A549 (cell line): ENCODE data around the gene TTYH3. TPM values are rescaled to one million over a fixed set of nuclear protein-coding genes. Genes with fewer than 3 reads are reported as not detected.

Experiments
- ATAC-seq, 2 experiments: fragments of 200-7000 bp in 1 of 2; fragments of >200 bp in 1 of 2; cut with Nextera tagmentation in 1 of 2; cut with Tn5 transposase in 1 of 2; 3 replicates each; pipeline versions ENCODE4 v1.8.0 to v1.9.1; 2018 to 2020; ENCODE audit warnings: mild to moderate bottlenecking in 1 of 2, moderate library complexity in 1 of 2
- CTCF ChIA-PET: fragments of 300-600 bp; sonication (Branson Sonifier 250); formaldehyde crosslinking; extraction: SDS; loops from one replicate; lab custom pipeline; 2021; ENCODE audit warnings: antibody characterized with exemption, inconsistent platforms; lab: Yijun Ruan, JAX
- POLR2A ChIA-PET: fragments of 350-600 bp; formaldehyde crosslinking; extraction: SDS; loops from one replicate; lab custom pipeline; 2021; ENCODE audit warnings: antibody characterized with exemption, inconsistent platforms; lab: Yijun Ruan, JAX
- DNase-seq, 2 experiments: peaks; one replicate each; pipeline versions ENCODE4 v3.0.0 to v3.0.0-alpha.2; 2011 to 2016; ENCODE audit warnings: low read depth in 1 of 2, low spot score in 1 of 2
- FAIRE-seq: peaks from 2 replicates; lab custom pipeline; 2011; peaks lifted over from hg19 to GRCh38; lab: Jason Lieb, UNC
- H3K27ac ChIP-seq, 2 experiments: fragments of >200 bp; sonication (Bioruptor Twin); formaldehyde crosslinking; 3 replicates each; pipeline ENCODE4 v1.5.1; 2016 to 2017
- H3K4me1 ChIP-seq: fragments of >200 bp; sonication (Bioruptor Twin); formaldehyde crosslinking; 3 replicates; pipeline ENCODE4 v1.6.1; 2016
- H3K4me2 ChIP-seq: fragments of >200 bp; sonication (Bioruptor Twin); formaldehyde crosslinking; 3 replicates; pipeline ENCODE4 v1.6.1; 2016
- H3K4me3 ChIP-seq: fragments of >200 bp; sonication (Bioruptor Twin); formaldehyde crosslinking; 3 replicates; pipeline ENCODE4 v1.5.1; 2016
- H3K9me3 ChIP-seq: fragments of >200 bp; sonication (Bioruptor Twin); formaldehyde crosslinking; 3 replicates; pipeline ENCODE4 v1.6.1; 2016
- CBX8 ChIP-seq: fragments of 200-600 bp; sonication (generic); IDR thresholded peaks from 2 replicates; pipeline ENCODE4 v1.6.1; 2016
- CHD2 ChIP-seq: fragments of 150-350 bp; IDR thresholded peaks from 2 replicates; pipeline ENCODE4 v1.6.1; 2014; ENCODE audit warnings: low read length; ENCODE audit not compliant: partially characterized antibody
- CTCF ChIP-seq: fragments of >200 bp; sonication (Bioruptor Twin); formaldehyde crosslinking; IDR thresholded peaks from 3 replicates; pipeline ENCODE4 v1.5.1; 2016
- EHMT2 ChIP-seq: fragments of 200-600 bp; sonication (generic); IDR thresholded peaks from 2 replicates; pipeline ENCODE4 v1.6.1; 2016; ENCODE audit warnings: antibody characterized with exemption, low read depth, mild to moderate bottlenecking, moderate library complexity
- ESRRA ChIP-seq: fragments of 150-350 bp; IDR thresholded peaks from 2 replicates; pipeline ENCODE4 v1.6.1; 2014; ENCODE audit warnings: mild to moderate bottlenecking, low read length, borderline replicate concordance
- FOSL2 ChIP-seq, 2 experiments: fragments of 450-650 bp in 1 of 2; fragments of >200 bp in 1 of 2; sonication (Bioruptor Twin) in 1 of 2; formaldehyde crosslinking; IDR thresholded peaks; 2 replicates each; pipeline versions ENCODE4 v1.5.0 to v1.6.1; 2016 to 2020; ENCODE audit warnings: mild to moderate bottlenecking in 1 of 2, moderate library complexity in 1 of 2
- FOXS1 ChIP-seq: fragments of 250-450 bp; sonication (Bioruptor Pico); IDR thresholded peaks from 2 replicates; pipeline ENCODE4 v1.5.0; 2020; ENCODE audit warnings: mild to moderate bottlenecking, moderate library complexity
- HDAC2 ChIP-seq: fragments of 200-600 bp; sonication (generic); IDR thresholded peaks from 2 replicates; pipeline ENCODE4 v1.6.1; 2016
- HEYL ChIP-seq: fragments of 250-450 bp; sonication (Bioruptor Pico); IDR thresholded peaks from 2 replicates; pipeline ENCODE4 v1.8.0; 2021; ENCODE audit warnings: mild to moderate bottlenecking, moderate library complexity
- HOXB5 ChIP-seq: fragments of 250-450 bp; sonication (Bioruptor Pico); IDR thresholded peaks from 2 replicates; pipeline ENCODE4 v1.5.0; 2020; ENCODE audit warnings: mild to moderate bottlenecking, moderate library complexity
- JUN ChIP-seq, 2 experiments: fragments of >200 bp; sonication (Bioruptor Twin); formaldehyde crosslinking; IDR thresholded peaks; 2 replicates in 1 of 2; 3 replicates in 1 of 2; pipeline ENCODE4 v1.6.1; 2016 to 2017
- KDM5A ChIP-seq: fragments of 200-600 bp; sonication (generic); IDR thresholded peaks from 2 replicates; pipeline ENCODE4 v1.6.1; 2016; ENCODE audit warnings: antibody characterized with exemption, mild to moderate bottlenecking
- MAX ChIP-seq: IDR thresholded peaks from 2 replicates; pipeline ENCODE4 v1.6.1; 2012
- MYC ChIP-seq: IDR thresholded peaks from 2 replicates; pipeline ENCODE4 v1.6.1; 2012; ENCODE audit warnings: mild to moderate bottlenecking, inconsistent platforms, low read length, improper control_type of control experiment, borderline replicate concordance
- NFE2L2 ChIP-seq: fragments of 150-350 bp; conservative IDR thresholded peaks from 2 replicates; pipeline ENCODE4 v1.6.1; 2014; ENCODE audit warnings: low read length
- NPAS2 ChIP-seq: fragments of 250-450 bp; sonication (Bioruptor Pico); IDR thresholded peaks from 2 replicates; pipeline ENCODE4 v1.8.0; 2022; ENCODE audit warnings: mild to moderate bottlenecking, moderate library complexity, borderline replicate concordance
- POLR2A ChIP-seq: IDR thresholded peaks from 2 replicates; pipeline ENCODE4 v1.6.1; 2012; ENCODE audit warnings: mild to moderate bottlenecking, low read length
- POLR2AphosphoS2 ChIP-seq: conservative IDR thresholded peaks from 2 replicates; pipeline ENCODE4 v1.6.1; 2012; ENCODE audit warnings: low read length, improper control_type of control experiment, inconsistent platforms
- RARB ChIP-seq: fragments of 250-450 bp; sonication (Bioruptor Pico); IDR thresholded peaks from 2 replicates; pipeline ENCODE4 v1.8.0; 2021; ENCODE audit warnings: mild to moderate bottlenecking, moderate library complexity
- RNF2 ChIP-seq: fragments of 200-600 bp; sonication (generic); IDR thresholded peaks from 2 replicates; pipeline ENCODE4 v1.6.1; 2016; ENCODE audit warnings: low read depth, mild to moderate bottlenecking, antibody characterized with exemption, moderate library complexity, borderline replicate concordance
- TFCP2L1 ChIP-seq: fragments of 250-450 bp; sonication (Bioruptor Pico); IDR thresholded peaks from 2 replicates; pipeline ENCODE4 v1.5.0; 2021; ENCODE audit warnings: mild to moderate bottlenecking
- TP53 ChIP-seq: fragments of 250-450 bp; sonication (Bioruptor Pico); IDR thresholded peaks from 2 replicates; pipeline ENCODE4 v1.5.0; 2021; ENCODE audit warnings: mild to moderate bottlenecking, moderate library complexity
- USF2 ChIP-seq: fragments of 450-650 bp; IDR thresholded peaks from 2 replicates; pipeline ENCODE4 v1.6.1; 2014; ENCODE audit warnings: antibody characterized with exemption
- WGBS: methylation state at CpG from one replicate; pipeline ENCODE4 v1.1.6; 2017; ENCODE audit errors: missing lambda C conversion rate; 5-methylcytosine and 5-hydroxymethylcytosine counted together
- polyA plus RNA-seq, 4 experiments: library from polyadenylated mRNA; depleted of rRNA in 3 of 4; stranded (reverse); fragments of >200 nt; fragmentation: RNase III in 1 of 4; extraction: RNeasy Plus Mini Kit Qiagen cat#74134 plus additional on column Dnase treatment in 1 of 4; gene quantifications; 2 replicates in 3 of 4; 3 replicates in 1 of 4; pipeline ENCODE4 v1.2.3, GENCODE V29; 2011 to 2017
- TF ChIP-seq, protein P1 (sequence below): fragments of 150-350 bp; IDR thresholded peaks from 2 replicates; pipeline ENCODE4 v1.6.1; 2014; ENCODE audit warnings: low read depth, mild to moderate bottlenecking, low read length
- TF ChIP-seq, protein P2 (sequence below): fragments of 250-450 bp; sonication (Bioruptor Pico); IDR thresholded peaks from 2 replicates; pipeline ENCODE4 v1.5.0; 2020; ENCODE audit warnings: low read depth, mild to moderate bottlenecking, moderate library complexity
- TF ChIP-seq, protein P3 (sequence below): fragments of >200 bp; sonication (Bioruptor Twin); formaldehyde crosslinking; IDR thresholded peaks from 3 replicates; pipeline ENCODE4 v1.6.1; 2016
- TF ChIP-seq, protein P4 (sequence below): fragments of 250-450 bp; sonication (Bioruptor Pico); IDR thresholded peaks from 2 replicates; pipeline ENCODE4 v1.5.0; 2021; ENCODE audit warnings: mild to moderate bottlenecking, moderate library complexity, borderline replicate concordance

The TTYH3 gene
- polyA plus RNA-seq, 2 of the 4 experiments (the other 2 are of a cell fraction): 11.3 to 43.6 TPM

GRCh38 chr7:2587134-2587533, 44.7 kb upstream of the TTYH3 start:
- Histone ChIP-seq H3K9me3 (no peaks in the 10 kb centered on the region), H3K4me2 (no peak overlapping the region), H3K4me1 (no peaks in the 10 kb centered on the region), H3K4me3 (no peak overlapping the region), H3K27ac (no peak overlapping the region)
- FAIRE-seq (no peak), DNase-seq (no peak), ATAC-seq (no peak)
- POLR2A ChIA-PET: no interaction called here
- TF ChIP-seq HDAC2 (no peak), USF2 (no peak), HOXB5 (CRISPR knock-in tag) (no peak), ESRRA (no peak), RNF2 (no peak), MAX (no peak), POLR2A (no peak), RARB (CRISPR knock-in tag) (no peak), EHMT2 (no peak), TFCP2L1 (CRISPR knock-in tag) (no peak), CBX8 (no peak), CHD2 (no peak), HEYL (CRISPR knock-in tag) (no peak), NPAS2 (CRISPR knock-in tag) (no peak), FOSL2 (IDR thresholded peaks at IDR 0.05) (no peak), FOSL2 (CRISPR knock-in tag; IDR thresholded peaks at IDR 0.05) (no peak), JUN (IDR thresholded peaks at IDR 0.05) (no peak)
- TF ChIP-seq, protein P1, sequence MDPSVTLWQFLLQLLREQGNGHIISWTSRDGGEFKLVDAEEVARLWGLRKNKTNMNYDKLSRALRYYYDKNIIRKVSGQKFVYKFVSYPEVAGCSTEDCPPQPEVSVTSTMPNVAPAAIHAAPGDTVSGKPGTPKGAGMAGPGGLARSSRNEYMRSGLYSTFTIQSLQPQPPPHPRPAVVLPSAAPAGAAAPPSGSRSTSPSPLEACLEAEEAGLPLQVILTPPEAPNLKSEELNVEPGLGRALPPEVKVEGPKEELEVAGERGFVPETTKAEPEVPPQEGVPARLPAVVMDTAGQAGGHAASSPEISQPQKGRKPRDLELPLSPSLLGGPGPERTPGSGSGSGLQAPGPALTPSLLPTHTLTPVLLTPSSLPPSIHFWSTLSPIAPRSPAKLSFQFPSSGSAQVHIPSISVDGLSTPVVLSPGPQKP: no peak
- TF ChIP-seq, protein P2, sequence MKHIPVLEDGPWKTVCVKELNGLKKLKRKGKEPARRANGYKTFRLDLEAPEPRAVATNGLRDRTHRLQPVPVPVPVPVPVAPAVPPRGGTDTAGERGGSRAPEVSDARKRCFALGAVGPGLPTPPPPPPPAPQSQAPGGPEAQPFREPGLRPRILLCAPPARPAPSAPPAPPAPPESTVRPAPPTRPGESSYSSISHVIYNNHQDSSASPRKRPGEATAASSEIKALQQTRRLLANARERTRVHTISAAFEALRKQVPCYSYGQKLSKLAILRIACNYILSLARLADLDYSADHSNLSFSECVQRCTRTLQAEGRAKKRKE (CRISPR knock-in tag): no peak
- 92% methylated on average over 9 of the region's 9 CpGs for WGBS
- CTCF ChIA-PET: interaction anchor here (1.4 kb wide), 1 partner anchor 112 kb away, joined by 3 read pairs; no protein-coding TSS in a partner anchor

- Histone ChIP-seq H3K27ac (no peak overlapping the region), H3K9me3 (no peaks in the 10 kb centered on the region), H3K4me3 (no peak overlapping the region), H3K4me1 (no peaks in the 10 kb centered on the region), H3K4me2 (no peak overlapping the region)
- no peak for TF ChIP-seq NFE2L2
- TF ChIP-seq MYC: no peak
- TF ChIP-seq, protein P3, sequence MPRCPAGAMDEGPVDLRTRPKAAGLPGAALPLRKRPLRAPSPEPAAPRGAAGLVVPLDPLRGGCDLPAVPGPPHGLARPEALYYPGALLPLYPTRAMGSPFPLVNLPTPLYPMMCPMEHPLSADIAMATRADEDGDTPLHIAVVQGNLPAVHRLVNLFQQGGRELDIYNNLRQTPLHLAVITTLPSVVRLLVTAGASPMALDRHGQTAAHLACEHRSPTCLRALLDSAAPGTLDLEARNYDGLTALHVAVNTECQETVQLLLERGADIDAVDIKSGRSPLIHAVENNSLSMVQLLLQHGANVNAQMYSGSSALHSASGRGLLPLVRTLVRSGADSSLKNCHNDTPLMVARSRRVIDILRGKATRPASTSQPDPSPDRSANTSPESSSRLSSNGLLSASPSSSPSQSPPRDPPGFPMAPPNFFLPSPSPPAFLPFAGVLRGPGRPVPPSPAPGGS: no peak
- TF ChIP-seq, protein P4, sequence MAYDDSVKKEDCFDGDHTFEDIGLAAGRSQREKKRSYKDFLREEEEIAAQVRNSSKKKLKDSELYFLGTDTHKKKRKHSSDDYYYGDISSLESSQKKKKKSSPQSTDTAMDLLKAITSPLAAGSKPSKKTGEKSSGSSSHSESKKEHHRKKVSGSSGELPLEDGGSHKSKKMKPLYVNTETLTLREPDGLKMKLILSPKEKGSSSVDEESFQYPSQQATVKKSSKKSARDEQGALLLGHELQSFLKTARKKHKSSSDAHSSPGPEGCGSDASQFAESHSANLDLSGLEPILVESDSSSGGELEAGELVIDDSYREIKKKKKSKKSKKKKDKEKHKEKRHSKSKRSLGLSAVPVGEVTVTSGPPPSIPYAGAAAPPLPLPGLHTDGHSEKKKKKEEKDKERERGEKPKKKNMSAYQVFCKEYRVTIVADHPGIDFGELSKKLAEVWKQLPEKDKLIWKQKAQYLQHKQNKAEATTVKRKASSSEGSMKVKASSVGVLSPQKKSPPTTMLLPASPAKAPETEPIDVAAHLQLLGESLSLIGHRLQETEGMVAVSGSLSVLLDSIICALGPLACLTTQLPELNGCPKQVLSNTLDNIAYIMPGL (CRISPR knock-in tag): no peak
- no peak for TF ChIP-seq RNF2
- TF ChIP-seq NPAS2 (CRISPR knock-in tag): no peak
- no peak for TF ChIP-seq ESRRA
- TF ChIP-seq TP53 (CRISPR knock-in tag): no peak
- TF ChIP-seq POLR2AphosphoS2: no peak
- no peak for TF ChIP-seq CTCF
- TF ChIP-seq USF2: no peak
- TF ChIP-seq KDM5A: no peak
- no peak for TF ChIP-seq FOXS1 (CRISPR knock-in tag)
- 94% methylated on average over 14 of the region's 21 CpGs for WGBS
- DNase-seq (no peak), FAIRE-seq (no peak), ATAC-seq (no peak)
- ChIA-PET POLR2A (no interaction called here), CTCF (no interaction called here)
These were observed 44.0 kb upstream of the TTYH3 start for GRCh38 chr7:2587778-2588177.
